DMS79 (cell line): ENCODE data around the gene FAM168A.
"Not testable (repeated sequence)": the region's sequence is repeated elsewhere in the genome, so short reads cannot be mapped to it uniquely, and the experiment has no call there.

ENCODE experiments used
- DNase-seq: peaks from one replicate; lab custom pipeline; 2025; lab: John Stamatoyannopoulos, UW

Gene FAM168A

GRCh38 chr11:73467505-73467904 is 130.4 kb downstream of the FAM168A start:
- DNase-seq, result no peak

DNA sequence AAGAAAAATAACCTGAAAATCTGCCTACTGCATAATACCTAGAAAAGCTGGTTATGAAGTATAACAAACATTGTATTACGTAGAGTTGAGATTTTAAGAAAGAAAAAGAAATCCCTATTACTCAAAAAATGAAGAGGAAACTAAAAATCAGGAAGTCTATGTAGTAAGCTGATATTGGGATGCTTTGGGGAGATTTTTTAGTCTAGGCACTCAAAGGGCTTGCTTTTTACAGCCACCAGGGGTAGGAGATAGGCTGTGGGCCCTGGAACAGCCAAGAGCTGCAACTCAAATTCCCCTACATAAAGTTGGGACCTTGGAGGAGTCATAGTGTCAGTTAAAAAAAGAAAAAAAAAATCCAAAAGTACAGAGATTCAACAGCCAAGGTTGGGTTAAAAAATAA is 131.3 kb downstream of the FAM168A start:
- DNase-seq, result no peak

DNA sequence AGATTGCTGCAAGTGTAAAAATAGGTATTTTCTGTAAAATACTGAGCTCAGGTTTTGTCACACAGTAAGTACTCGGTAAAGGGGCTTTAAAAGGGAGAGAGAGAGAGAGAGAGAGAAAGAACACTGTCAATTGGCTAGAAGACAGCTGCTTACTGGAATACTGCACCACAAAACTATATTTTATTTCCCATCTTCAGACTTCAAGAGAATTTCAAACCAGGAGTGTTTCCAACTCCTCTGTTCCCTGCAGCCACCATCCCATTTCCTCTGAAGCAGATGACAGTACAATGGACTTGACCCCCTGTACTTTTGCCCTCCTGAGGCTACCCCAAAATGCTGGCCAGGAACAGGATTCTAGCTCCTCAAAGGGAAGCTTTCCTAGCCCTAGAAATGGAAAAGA is 132.0 kb downstream of the FAM168A start:
- no peak for DNase-seq

GRCh38 chr11:73465023-73465675 is 132.8 kb downstream of the FAM168A start:
- no peak for DNase-seq

DNA sequence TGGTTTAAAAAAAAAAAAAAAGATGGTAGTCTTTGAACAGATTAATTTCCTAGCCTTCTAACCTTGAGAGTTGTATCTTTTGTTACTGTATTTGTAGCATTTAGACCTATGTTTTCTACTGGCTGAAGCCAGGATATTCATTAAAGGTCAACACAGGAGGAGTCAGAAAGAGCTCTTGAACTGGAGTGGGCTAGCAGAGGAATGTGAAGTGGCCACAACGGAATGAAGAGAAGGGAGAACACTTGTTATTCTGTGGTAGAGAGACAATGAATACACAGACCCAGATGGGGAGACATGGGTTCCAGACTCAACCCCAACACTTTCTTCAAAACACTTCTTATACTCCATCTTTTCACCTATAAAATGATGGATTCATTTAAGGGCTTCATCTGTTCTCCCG is 133.6 kb downstream of the FAM168A start:
- DNase-seq, result peak; percentile 72

- DNase-seq, result no peak
Measured at GRCh38 chr11:73463359-73463758, 134.6 kb downstream of the FAM168A start.

GRCh38 chr11:73461964-73462363 is 135.9 kb downstream of the FAM168A start:
- no peak for DNase-seq

DNA sequence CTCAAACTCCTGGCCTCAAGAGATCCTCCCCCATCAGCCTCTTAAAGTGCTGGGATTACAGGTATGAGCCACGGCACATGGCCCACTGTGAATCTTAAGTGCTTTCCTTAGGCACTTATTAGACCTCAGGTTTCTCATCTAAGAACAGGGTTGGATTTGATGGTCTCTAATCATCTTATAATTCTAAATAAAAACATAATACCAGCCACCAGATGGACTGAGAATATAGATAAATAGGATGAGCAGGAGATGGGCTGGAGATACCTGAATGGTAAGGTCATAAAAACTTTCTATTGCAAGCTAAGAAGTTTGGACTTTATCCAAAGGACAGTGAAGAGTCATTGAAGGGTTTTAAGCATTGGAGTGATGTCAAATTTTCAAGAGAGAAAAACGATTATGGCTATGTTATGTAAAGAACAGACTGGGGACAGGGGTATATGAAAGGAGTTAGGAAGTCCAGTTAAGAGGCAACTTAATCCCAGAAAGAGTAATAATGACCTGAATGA is 136.5 kb downstream of the FAM168A start:
- peak; percentile 61 for DNase-seq

- no peak for DNase-seq
Measured at GRCh38 chr11:73458201-73458600, 139.7 kb downstream of the FAM168A start.

DNA sequence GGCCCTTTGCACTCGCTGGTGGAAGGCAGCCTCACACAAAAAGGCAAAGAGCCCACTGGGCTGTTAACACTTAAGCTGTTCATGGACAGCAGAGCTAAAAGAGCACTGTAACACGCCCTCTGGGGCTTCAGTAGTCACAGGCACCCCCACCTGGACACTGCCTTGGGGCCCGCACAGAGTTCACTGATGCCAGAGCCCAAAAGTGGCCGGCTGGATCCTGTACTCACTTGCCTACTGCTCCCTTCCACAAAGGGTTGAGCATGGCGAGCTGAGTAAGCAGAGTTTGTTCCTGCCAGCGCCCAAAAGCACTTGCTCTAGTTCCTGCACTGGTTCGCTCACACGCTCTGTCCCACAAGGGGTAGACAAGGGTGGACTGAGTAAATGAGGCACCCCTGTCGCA is 142.9 kb downstream of the FAM168A start:
- DNase-seq, result no peak

- no peak for DNase-seq
Measured at GRCh38 chr11:73453562-73453961, 144.3 kb downstream of the FAM168A start.

GRCh38 chr11:73452726-73453125 is 145.2 kb downstream of the FAM168A start:
- no peak for DNase-seq

- DNase-seq, result no peak
Measured at GRCh38 chr11:73451896-73452295, 146.0 kb downstream of the FAM168A start.

GRCh38 chr11:73446766-73447165 is 151.1 kb downstream of the FAM168A start:
- no peak for DNase-seq

GRCh38 chr11:73445980-73446379 is 151.9 kb downstream of the FAM168A start:
- DNase-seq, result no peak

GRCh38 chr11:73439002-73439843 is 158.7 kb downstream of the FAM168A start:
- no peak for DNase-seq

DNA sequence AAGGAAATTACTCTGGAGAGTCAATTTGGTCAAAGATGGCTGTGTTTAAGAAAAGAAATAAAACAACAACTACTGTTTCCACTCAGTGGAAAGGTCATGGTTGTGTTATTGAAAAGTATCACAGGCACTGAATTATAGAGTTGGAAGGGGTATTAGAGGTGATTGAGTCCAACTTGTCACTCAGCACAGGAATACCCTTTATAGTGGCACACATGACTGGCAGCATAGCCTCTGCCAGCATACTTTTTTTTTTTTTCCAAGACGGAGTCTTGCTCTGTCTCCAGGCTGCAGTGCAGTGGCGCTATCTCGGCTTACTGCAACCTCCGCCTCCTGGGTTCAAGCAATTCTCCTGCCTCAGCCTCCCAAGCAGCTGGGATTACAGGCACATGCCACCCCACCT is 161.1 kb downstream of the FAM168A start:
- not testable (repeated sequence) for DNase-seq

GRCh38 chr11:73431396-73431795 is 166.5 kb downstream of the FAM168A start:
- DNase-seq, result no peak

- no peak for DNase-seq
Measured at GRCh38 chr11:73430326-73430725, 167.6 kb downstream of the FAM168A start.

DNA sequence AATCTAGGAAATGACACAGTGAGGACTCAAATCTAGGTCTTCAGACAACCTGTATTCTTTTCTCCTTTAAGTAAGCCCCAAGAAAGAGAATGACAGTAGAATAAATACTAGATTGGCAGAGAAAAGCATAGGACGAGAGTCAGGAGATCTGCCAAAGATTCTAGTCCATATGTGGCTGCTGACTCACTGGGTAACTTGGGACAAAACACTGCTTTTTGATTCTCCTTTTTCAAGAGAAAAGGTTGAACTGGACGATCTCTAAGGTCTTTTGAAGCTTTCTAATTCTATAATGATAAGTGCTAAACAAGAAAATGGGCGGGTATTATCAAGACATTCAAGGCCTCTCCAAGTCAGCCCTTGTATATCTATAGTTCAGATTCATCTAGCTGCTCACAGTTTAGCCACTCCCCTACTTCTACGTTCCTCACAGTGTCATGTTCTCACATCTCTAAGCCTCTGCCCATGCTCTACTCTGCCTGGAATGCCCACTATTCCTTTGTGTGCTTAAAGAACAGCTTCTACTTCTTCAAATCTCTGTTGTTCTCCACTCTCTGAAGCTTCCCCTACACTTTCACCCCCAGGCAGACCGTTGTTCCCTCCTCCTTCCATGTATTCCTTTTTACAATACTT is 168.7 kb downstream of the FAM168A start:
- DNase-seq, result no peak

DNA sequence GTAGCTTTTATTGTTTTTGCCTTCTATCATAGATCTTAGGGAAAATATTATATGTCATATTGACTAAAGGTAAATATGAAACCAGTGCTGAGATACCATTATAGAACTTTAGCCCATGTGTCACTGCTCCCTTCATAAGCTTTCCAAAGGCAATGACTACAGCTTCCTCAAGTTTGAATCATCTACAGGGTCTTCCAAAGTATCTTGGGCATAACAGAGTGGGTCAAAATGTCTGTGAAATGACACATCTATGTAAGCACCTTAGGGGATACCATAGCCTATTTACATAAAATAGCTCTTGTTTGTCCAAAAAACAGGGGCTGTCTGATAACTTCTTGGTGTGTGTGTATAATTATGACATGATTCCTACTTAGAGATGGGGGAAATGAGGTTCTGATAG is 169.2 kb downstream of the FAM168A start:
- DNase-seq, result no peak

- no peak for DNase-seq
Measured at GRCh38 chr11:73428227-73428626, 169.7 kb downstream of the FAM168A start.
